Testis (tissue), 3 donors: ENCODE results near the gene VAMP4. TPM values are rescaled to one million over a fixed set of nuclear protein-coding genes. Genes with fewer than 3 reads are reported as not detected.

Experiments used
- DNase-seq: peaks from one replicate; pipeline ENCODE4 v3.0.0-alpha.2; 2019
- H3K27ac ChIP-seq, 2 donors: fragments of 200-600 bp; sonication (generic); one replicate each; pipeline ENCODE4 v1.5.1; 2019
- H3K27me3 ChIP-seq: fragments of 200-600 bp; sonication (generic); one replicate; pipeline ENCODE4 v1.5.1; 2019
- H3K36me3 ChIP-seq: fragments of 200-600 bp; sonication (generic); one replicate; pipeline ENCODE4 v1.5.1; 2017; ENCODE audit warnings: low read depth; ENCODE audit errors: missing control alignments
- H3K4me1 ChIP-seq: fragments of 200-600 bp; sonication (generic); one replicate; pipeline ENCODE4 v1.5.1; 2019
- H3K4me3 ChIP-seq, 2 donors: fragments of 200-600 bp; sonication (generic); one replicate each; pipeline ENCODE4 v1.5.1; 2017 to 2019
- H3K9me3 ChIP-seq: fragments of 200-600 bp; sonication (generic); one replicate; pipeline ENCODE4 v1.5.1; 2017
- CTCF ChIP-seq, 3 experiments: fragments of 450-650 bp in 2 of 3; fragments of 200-600 bp in 1 of 3; sonication (generic) in 1 of 3; IDR thresholded peaks; one replicate each; pipeline ENCODE4 v1.5.1; 2016 to 2019; ENCODE audit warnings: antibody characterized with exemption in 3 of 3, mild to moderate bottlenecking in 2 of 3, moderate library complexity in 1 of 3
- POLR2A ChIP-seq: fragments of 450-650 bp; IDR thresholded peaks from one replicate; pipeline ENCODE4 v1.6.1; 2017; ENCODE audit warnings: antibody characterized with exemption, mild to moderate bottlenecking, moderate library complexity
- WGBS, 2 donors: methylation state at CpG; one replicate each; pipeline ENCODE4 v1.1.5; 2018; 5-methylcytosine and 5-hydroxymethylcytosine counted together
- intact Hi-C: fragments of 100-400 bp; cut with DNase I; formaldehyde crosslinking; loops from one replicate; pipeline ENCODE4 v1.15.1; 2023; ENCODE audit warnings: low total_unique reads
- polyA plus RNA-seq: library from polyadenylated mRNA; stranded (reverse); fragments of 350-450 nt; fragmentation: Illumina TruSeq; extraction: RNeasy Lipid Tissue Mini Kit (QIAGEN cat#74804); gene quantifications from one replicate; pipeline ENCODE4 v1.2.3, GENCODE V29; 2014; ENCODE audit warnings: low read depth, low replicate concordance; ENCODE audit not compliant: insufficient read depth
- total RNA-seq, 2 donors: library from RNA; depleted of rRNA; stranded (reverse); fragments of >200 nt; gene quantifications; one replicate each; pipeline ENCODE4 v1.2.3, GENCODE V29; 2016

Gene VAMP4
- total and polyA plus RNA-seq, 3 donors from 2014 or later, result 22.6 to 28.6 (median 23.7) TPM

DNA sequence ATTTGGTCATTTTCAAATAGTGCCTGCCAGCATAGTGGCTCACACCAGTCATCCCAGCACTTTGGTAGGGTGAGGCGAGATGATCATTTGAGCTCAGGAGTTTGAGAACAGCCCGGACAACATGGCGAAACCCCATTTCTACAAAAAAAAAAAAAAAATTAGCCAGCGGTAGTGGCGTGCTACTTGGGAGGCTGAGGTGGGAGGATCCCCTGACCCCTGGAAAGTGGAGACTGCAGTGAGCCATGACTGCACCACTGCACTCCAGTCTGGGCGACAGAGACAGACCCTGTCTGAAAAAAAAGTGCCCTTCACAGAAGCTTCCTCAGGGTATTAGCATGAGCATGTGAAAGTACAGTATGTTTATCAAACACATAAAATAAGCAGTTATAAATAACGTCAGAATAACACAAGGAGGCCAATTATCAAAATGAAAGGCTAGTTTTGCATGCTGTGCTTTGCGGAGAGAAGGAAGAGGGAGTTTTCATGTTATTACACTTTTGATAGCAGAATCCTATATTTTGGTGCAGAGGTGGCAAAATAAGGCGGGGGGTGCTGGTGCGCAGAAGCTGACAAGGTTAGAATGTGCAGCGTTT is 38.8 kb upstream of the VAMP4 start:
- peak overlapping the region; percentile 31 to 68 for H3K27ac ChIP-seq
- TF ChIP-seq POLR2A (no peak), CTCF (IDR thresholded peaks at IDR 0.05) (no peak)
- no peak for DNase-seq
- intact Hi-C loops, result no loop called here
- H3K36me3 ChIP-seq, result no peaks in the 10 kb centered on the region
- peaks cover 26% of the 10 kb centered on the region for H3K4me1 ChIP-seq
- H3K27me3 ChIP-seq, result no peaks in the 10 kb centered on the region
- WGBS, 2 donors, result 20 to 23% methylated on average over 11 of the region's 11 CpGs
- no peaks in the 10 kb centered on the region for H3K9me3 ChIP-seq
- H3K4me3 ChIP-seq, result peak overlapping the region; percentile 65 to 92

DNA sequence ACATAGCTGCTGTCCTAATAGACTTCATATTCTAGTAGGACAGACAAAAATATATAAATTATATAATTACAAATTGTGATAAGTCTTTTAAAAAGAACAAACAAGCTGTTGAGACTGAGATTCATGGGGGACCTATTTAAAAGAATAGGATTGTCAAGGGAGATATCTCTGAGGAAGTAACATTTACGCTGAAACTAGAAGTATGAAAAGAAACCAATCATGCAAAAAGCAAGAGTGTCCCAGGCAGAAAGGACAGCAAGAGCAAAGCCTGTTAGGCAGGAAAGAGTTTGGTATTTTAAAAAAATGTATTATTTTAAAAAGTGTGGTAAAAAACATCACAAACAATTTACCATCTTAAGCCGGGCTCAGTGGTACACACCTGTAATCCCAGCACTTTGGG is 30.4 kb upstream of the VAMP4 start:
- Histone ChIP-seq H3K27me3 (no peaks in the 10 kb centered on the region), H3K9me3 (no peaks in the 10 kb centered on the region), H3K4me1 (peaks cover 12% of the 10 kb centered on the region), H3K27ac (no peak overlapping the region), H3K36me3 (no peaks in the 10 kb centered on the region), H3K4me3 (no peak overlapping the region)
- 84 to 87% methylated on average over 2 of the region's 2 CpGs for WGBS, 2 donors
- TF ChIP-seq POLR2A (no peak), CTCF (IDR thresholded peaks at IDR 0.05) (no peak)
- intact Hi-C loops, result no loop called here
- no peak for DNase-seq

DNA sequence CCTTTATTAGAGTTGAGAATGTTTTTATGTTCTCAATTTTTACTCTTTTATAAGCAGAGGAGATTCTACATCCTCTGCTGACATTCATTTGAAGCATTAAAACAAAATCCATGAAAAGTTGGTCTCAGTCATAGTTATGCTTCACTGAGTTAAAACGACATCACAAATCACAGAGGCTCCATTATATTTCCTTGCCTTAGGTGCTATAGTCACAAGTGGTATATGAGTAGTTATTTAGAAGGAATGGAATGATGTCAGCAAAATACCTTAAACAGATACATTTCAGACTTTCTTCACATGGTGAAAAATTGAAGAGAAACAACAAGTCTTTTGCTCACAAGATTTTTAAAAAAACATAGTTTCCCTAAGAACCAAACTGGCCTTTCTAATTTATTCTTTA is 27.9 kb upstream of the VAMP4 start:
- Histone ChIP-seq H3K9me3 (no peaks in the 10 kb centered on the region), H3K4me1 (peaks cover 16% of the 10 kb centered on the region), H3K27me3 (no peaks in the 10 kb centered on the region), H3K36me3 (no peaks in the 10 kb centered on the region), H3K4me3 (no peak overlapping the region), H3K27ac (no peak overlapping the region)
- 65 to 78% methylated on average over 1 of the region's 1 CpG for WGBS, 2 donors
- DNase-seq, result no peak
- intact Hi-C loops, result no loop called here
- TF ChIP-seq CTCF (IDR thresholded peaks at IDR 0.05) (no peak), POLR2A (no peak)

- Histone ChIP-seq H3K36me3 (no peaks in the 10 kb centered on the region), H3K27ac (no peak overlapping the region), H3K9me3 (no peaks in the 10 kb centered on the region), H3K4me3 (no peak overlapping the region), H3K4me1 (peaks cover 16% of the 10 kb centered on the region), H3K27me3 (no peaks in the 10 kb centered on the region)
- DNase-seq, result no peak
- intact Hi-C loops, result no loop called here
- TF ChIP-seq POLR2A, result no peak
- no peak for TF ChIP-seq CTCF (IDR thresholded peaks at IDR 0.05)
- WGBS, 2 donors, result 71 to 78% methylated on average over 3 of the region's 3 CpGs
Observed at GRCh38 chr1:171769171-171769570, 27.3 kb upstream of the VAMP4 start.

DNA sequence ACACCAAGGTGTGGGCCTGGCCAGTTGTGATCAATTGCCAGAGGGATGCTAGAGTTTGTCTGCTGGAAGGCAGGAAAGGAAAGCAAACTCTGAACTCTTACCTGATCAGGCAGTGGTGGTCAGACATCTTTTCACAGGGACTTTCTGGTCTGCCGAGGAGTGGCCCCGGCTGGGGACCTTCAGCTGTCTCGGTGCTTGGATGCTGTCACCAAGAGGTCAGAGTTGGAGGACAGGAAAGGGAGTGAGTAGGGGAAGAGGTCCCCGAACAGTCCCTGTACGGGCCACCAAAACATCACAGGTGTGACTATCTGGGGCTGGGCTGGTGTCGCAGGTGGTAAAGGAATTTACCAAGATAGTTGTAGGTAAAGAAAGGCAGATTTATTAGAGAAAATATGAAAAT is 21.9 kb upstream of the VAMP4 start:
- Histone ChIP-seq H3K27ac (no peak overlapping the region), H3K4me1 (peaks cover 16% of the 10 kb centered on the region), H3K9me3 (no peaks in the 10 kb centered on the region), H3K27me3 (no peaks in the 10 kb centered on the region), H3K4me3 (no peak overlapping the region), H3K36me3 (no peaks in the 10 kb centered on the region)
- WGBS, 2 donors, result 76 to 95% methylated on average over 6 of the region's 6 CpGs
- TF ChIP-seq CTCF (IDR thresholded peaks at IDR 0.05) (no peak), POLR2A (no peak)
- no peak for DNase-seq
- intact Hi-C loops, result no loop called here
